ENCODE data around the gene ZNF595.

Gene ZNF595

GRCh38 chr4:98386-98785 is 45.3 kb downstream of the ZNF595 start:
- H4K20me1 ChIP-seq (ENCODE audit: insufficient read depth, low read length), result no peaks in the 10 kb centered on the region

GRCh38 chr4:99863-100262 is 46.7 kb downstream of the ZNF595 start:
- Histone ChIP-seq H3K79me2 (ENCODE audit: low read length) (no peaks in the 10 kb centered on the region), H3K9ac (ENCODE audit: low read length) (no peak overlapping the region), H3K9me2 (replicated peaks; ENCODE audit: insufficient read depth, low read length) (no peaks in the 10 kb centered on the region), H3K4me3 (ENCODE audit: low read length) (no peak overlapping the region), H3K27ac (ENCODE audit: low read length) (no peak overlapping the region), H3K4me1 (ENCODE audit: low read length) (no peaks in the 10 kb centered on the region), H3K27me3 (replicated peaks; ENCODE audit: insufficient read depth, low read length) (no peaks in the 10 kb centered on the region), H3F3A (ENCODE audit: insufficient read depth, low read length) (no peaks in the 10 kb centered on the region), H3K9me3 (replicated peaks; ENCODE audit: insufficient read depth, low read length) (no peaks in the 10 kb centered on the region), H3K4me2 (ENCODE audit: low read depth, low read length) (no peak overlapping the region), H2AFZ (ENCODE audit: low read length) (no peak overlapping the region), H3K36me3 (replicated peaks; ENCODE audit: insufficient read depth, low read length) (no peaks in the 10 kb centered on the region), H4K20me1 (ENCODE audit: insufficient read depth, low read length) (no peaks in the 10 kb centered on the region)
- no peak for DNase-seq
- no peak for TF ChIP-seq EZH2phosphoT487 (IDR thresholded peaks at IDR 0.05; ENCODE audit: low read length)
- TF ChIP-seq EZH2 (optimal IDR thresholded peaks at IDR 0.05; ENCODE audit: low read depth, low read length), result no peak
- no peak for TF ChIP-seq CTCF (IDR thresholded peaks at IDR 0.05; ENCODE audit: low read length)

More at GRCh38 chr4:98386-98785, 45.3 kb downstream of the ZNF595 start:
- Histone ChIP-seq H3K27me3 (replicated peaks; ENCODE audit: insufficient read depth, low read length) (no peaks in the 10 kb centered on the region), H3F3A (ENCODE audit: insufficient read depth, low read length) (no peaks in the 10 kb centered on the region), H2AFZ (ENCODE audit: low read length) (no peak overlapping the region), H3K4me2 (ENCODE audit: low read depth, low read length) (no peak overlapping the region), H3K79me2 (ENCODE audit: low read length) (no peaks in the 10 kb centered on the region), H3K9me3 (replicated peaks; ENCODE audit: insufficient read depth, low read length) (no peaks in the 10 kb centered on the region), H3K4me3 (ENCODE audit: low read length) (no peak overlapping the region), H3K9me2 (replicated peaks; ENCODE audit: insufficient read depth, low read length) (no peaks in the 10 kb centered on the region), H3K9ac (ENCODE audit: low read length) (no peak overlapping the region), H3K4me1 (ENCODE audit: low read length) (no peaks in the 10 kb centered on the region), H3K27ac (ENCODE audit: low read length) (no peak overlapping the region), H3K36me3 (replicated peaks; ENCODE audit: insufficient read depth, low read length) (no peaks in the 10 kb centered on the region)
- no peak for DNase-seq
- TF ChIP-seq CTCF (IDR thresholded peaks at IDR 0.05; ENCODE audit: low read length) (no peak), EZH2phosphoT487 (IDR thresholded peaks at IDR 0.05; ENCODE audit: low read length) (no peak), EZH2 (optimal IDR thresholded peaks at IDR 0.05; ENCODE audit: low read depth, low read length) (no peak)

- Histone ChIP-seq H3F3A (ENCODE audit: insufficient read depth, low read length) (no peaks in the 10 kb centered on the region), H3K9ac (ENCODE audit: low read length) (no peak overlapping the region), H3K79me2 (ENCODE audit: low read length) (no peaks in the 10 kb centered on the region), H3K27ac (ENCODE audit: low read length) (no peak overlapping the region), H3K4me2 (ENCODE audit: low read depth, low read length) (no peak overlapping the region), H3K4me3 (ENCODE audit: low read length) (no peak overlapping the region), H3K36me3 (replicated peaks; ENCODE audit: insufficient read depth, low read length) (no peaks in the 10 kb centered on the region), H3K9me3 (replicated peaks; ENCODE audit: insufficient read depth, low read length) (no peaks in the 10 kb centered on the region), H3K27me3 (replicated peaks; ENCODE audit: insufficient read depth, low read length) (no peaks in the 10 kb centered on the region), H2AFZ (ENCODE audit: low read length) (no peak overlapping the region), H3K9me2 (replicated peaks; ENCODE audit: insufficient read depth, low read length) (no peaks in the 10 kb centered on the region), H4K20me1 (ENCODE audit: insufficient read depth, low read length) (no peaks in the 10 kb centered on the region), H3K4me1 (ENCODE audit: low read length) (no peaks in the 10 kb centered on the region)
- TF ChIP-seq CTCF (IDR thresholded peaks at IDR 0.05; ENCODE audit: low read length), result no peak
- no peak for TF ChIP-seq EZH2phosphoT487 (IDR thresholded peaks at IDR 0.05; ENCODE audit: low read length)
- no peak for TF ChIP-seq EZH2 (optimal IDR thresholded peaks at IDR 0.05; ENCODE audit: low read depth, low read length)
- no peak for DNase-seq
Observed at GRCh38 chr4:107083-107443, 53.9 kb downstream of the ZNF595 start.
